Dermis blood vessel endothelial cell (primary cell): ENCODE measurements around the gene FBLIM1. TPM values are rescaled to one million over a fixed set of nuclear protein-coding genes. Genes with fewer than 3 reads are reported as not detected.

ENCODE experiments used
- DNase-seq: peaks from one replicate; pipeline ENCODE4 v3.0.0; 2010
- total RNA-seq: library from RNA; depleted of rRNA; stranded (reverse); fragments of >200 nt; gene quantifications from 2 replicates; pipeline ENCODE4 v1.2.3, GENCODE V29; 2014

FBLIM1 gene
- total RNA-seq, 1 donor from 2014 or later, result 195 TPM

GRCh38 chr1:15731735-15732685 is 26.6 kb upstream of the FBLIM1 start:
- no peak for DNase-seq

GRCh38 chr1:15732686-15733081 is 25.9 kb upstream of the FBLIM1 start:
- DNase-seq, result no peak

GRCh38 chr1:15733218-15733725 is 25.3 kb upstream of the FBLIM1 start:
- DNase-seq, result no peak

- no peak for DNase-seq
Measured at GRCh38 chr1:15733726-15734226, 24.8 kb upstream of the FBLIM1 start.

- DNase-seq, result no peak
Measured at GRCh38 chr1:15734296-15734695, 24.3 kb upstream of the FBLIM1 start.

- no peak for DNase-seq
Measured at GRCh38 chr1:15734901-15735300, 23.7 kb upstream of the FBLIM1 start.

- DNase-seq, result no peak
Measured at GRCh38 chr1:15735304-15736037, 23.1 kb upstream of the FBLIM1 start.

- no peak for DNase-seq
Measured at GRCh38 chr1:15736038-15736891, 22.3 kb upstream of the FBLIM1 start, which contains the start of gene SLC25A34. Gene SLC25A34 (plus strand): TSS chr1:15736258. CDS start chr1:15736486, 228 bp downstream.

GRCh38 chr1:15736892-15737261 is 21.7 kb upstream of the FBLIM1 start:
- DNase-seq, result no peak

- DNase-seq, result no peak
Measured at GRCh38 chr1:15737324-15738319, 21.0 kb upstream of the FBLIM1 start.

GRCh38 chr1:15738416-15739113 is 20.0 kb upstream of the FBLIM1 start:
- DNase-seq, result no peak

- no peak for DNase-seq
Measured at GRCh38 chr1:15739259-15739658, 19.3 kb upstream of the FBLIM1 start.

- DNase-seq, result peak; percentile 41
Measured at GRCh38 chr1:15739745-15740144, 18.9 kb upstream of the FBLIM1 start.

GRCh38 chr1:15740924-15741850 is 17.4 kb upstream of the FBLIM1 start:
- peak; percentile 81 for DNase-seq

GRCh38 chr1:15742339-15742801 is 16.2 kb upstream of the FBLIM1 start, which contains the start of gene TMEM82:
Gene TMEM82 (plus strand): TSS chr1:15742499. CDS start chr1:15742560, 61 bp downstream.
- no peak for DNase-seq

- DNase-seq, result no peak
Measured at GRCh38 chr1:15744122-15744679, 14.4 kb upstream of the FBLIM1 start.

GRCh38 chr1:15747378-15747777 is 11.2 kb upstream of the FBLIM1 start:
- no peak for DNase-seq

- no peak for DNase-seq
Measured at GRCh38 chr1:15748264-15748663, 10.3 kb upstream of the FBLIM1 start.
